Ishikawa (cell line): ENCODE measurements around the gene TXNRD1.

Experiments
- CEBPB ChIP-seq: IDR thresholded peaks from 2 replicates; pipeline ENCODE4 v1.6.1; 2012
- EP300 ChIP-seq: IDR thresholded peaks from 2 replicates; pipeline ENCODE4 v1.6.1; 2012; ENCODE audit warnings: borderline replicate concordance
- MAX ChIP-seq: IDR thresholded peaks from 2 replicates; pipeline ENCODE4 v1.6.1; 2012
- NFIC ChIP-seq: IDR thresholded peaks from 2 replicates; pipeline ENCODE4 v1.6.1; 2012
- RAD21 ChIP-seq: IDR thresholded peaks from 2 replicates; pipeline ENCODE4 v1.6.1; 2012; ENCODE audit warnings: low read depth
- REST ChIP-seq: IDR thresholded peaks from 2 replicates; pipeline ENCODE4 v1.6.1; 2012; ENCODE audit warnings: low read depth, mild to moderate bottlenecking
- TAF1 ChIP-seq: IDR thresholded peaks from 2 replicates; pipeline ENCODE4 v1.6.1; 2012; ENCODE audit warnings: low read depth, mild to moderate bottlenecking
- TCF12 ChIP-seq: IDR thresholded peaks from 2 replicates; pipeline ENCODE4 v1.6.1; 2012; ENCODE audit warnings: low read depth
- YY1 ChIP-seq: IDR thresholded peaks from 2 replicates; pipeline ENCODE4 v1.6.1; 2012; ENCODE audit warnings: low read depth

- no peak for TF ChIP-seq RAD21
- no peak for TF ChIP-seq MAX
- no peak for TF ChIP-seq TAF1
- TF ChIP-seq NFIC = no peak
- TF ChIP-seq REST = no peak
- no peak for TF ChIP-seq YY1
- TF ChIP-seq EP300 = no peak
- no peak for TF ChIP-seq CEBPB
- TF ChIP-seq TCF12 = no peak
Observed at GRCh38 chr12:104334581-104334980, 119.0 kb downstream of the TXNRD1 start.
